ENCODE data around the gene FCN3. TPM values are rescaled to one million over a fixed set of nuclear protein-coding genes. Genes with fewer than 3 reads are reported as not detected.

The FCN3 gene
- total and polyA plus RNA-seq, 9 donors, result 0.35 to 7.6 (median 2.4) TPM

DNA sequence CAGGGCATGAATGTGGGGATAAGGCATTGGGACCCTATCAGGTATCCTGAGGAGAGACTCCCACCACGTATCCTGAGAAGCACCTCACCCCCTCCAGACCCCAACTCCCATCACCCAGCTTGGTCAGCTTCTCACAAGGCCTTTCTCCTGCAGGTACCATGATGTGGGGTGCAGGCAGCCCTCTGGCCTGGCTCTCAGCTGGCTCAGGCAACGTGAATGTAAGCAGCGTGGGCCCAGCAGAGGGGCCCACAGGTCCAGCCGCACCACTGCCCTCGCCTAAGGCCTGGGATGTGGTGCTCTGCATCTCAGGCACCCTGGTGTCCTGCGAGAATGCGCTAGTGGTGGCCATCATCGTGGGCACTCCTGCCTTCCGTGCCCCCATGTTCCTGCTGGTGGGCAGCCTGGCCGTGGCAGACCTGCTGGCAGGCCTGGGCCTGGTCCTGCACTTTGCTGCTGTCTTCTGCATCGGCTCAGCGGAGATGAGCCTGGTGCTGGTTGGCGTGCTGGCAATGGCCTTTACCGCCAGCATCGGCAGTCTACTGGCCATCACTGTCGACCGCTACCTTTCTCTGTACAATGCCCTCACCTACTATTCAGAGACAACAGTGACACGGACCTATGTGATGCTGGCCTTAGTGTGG lies 19.1 kb upstream of the FCN3 start:
- H3K27ac ChIP-seq, result peak overlapping the region in 1 of 2 donors; percentile 6
- H3K4me1 ChIP-seq (ENCODE audit: insufficient read depth), result peaks cover 11% of the 10 kb centered on the region

DNA sequence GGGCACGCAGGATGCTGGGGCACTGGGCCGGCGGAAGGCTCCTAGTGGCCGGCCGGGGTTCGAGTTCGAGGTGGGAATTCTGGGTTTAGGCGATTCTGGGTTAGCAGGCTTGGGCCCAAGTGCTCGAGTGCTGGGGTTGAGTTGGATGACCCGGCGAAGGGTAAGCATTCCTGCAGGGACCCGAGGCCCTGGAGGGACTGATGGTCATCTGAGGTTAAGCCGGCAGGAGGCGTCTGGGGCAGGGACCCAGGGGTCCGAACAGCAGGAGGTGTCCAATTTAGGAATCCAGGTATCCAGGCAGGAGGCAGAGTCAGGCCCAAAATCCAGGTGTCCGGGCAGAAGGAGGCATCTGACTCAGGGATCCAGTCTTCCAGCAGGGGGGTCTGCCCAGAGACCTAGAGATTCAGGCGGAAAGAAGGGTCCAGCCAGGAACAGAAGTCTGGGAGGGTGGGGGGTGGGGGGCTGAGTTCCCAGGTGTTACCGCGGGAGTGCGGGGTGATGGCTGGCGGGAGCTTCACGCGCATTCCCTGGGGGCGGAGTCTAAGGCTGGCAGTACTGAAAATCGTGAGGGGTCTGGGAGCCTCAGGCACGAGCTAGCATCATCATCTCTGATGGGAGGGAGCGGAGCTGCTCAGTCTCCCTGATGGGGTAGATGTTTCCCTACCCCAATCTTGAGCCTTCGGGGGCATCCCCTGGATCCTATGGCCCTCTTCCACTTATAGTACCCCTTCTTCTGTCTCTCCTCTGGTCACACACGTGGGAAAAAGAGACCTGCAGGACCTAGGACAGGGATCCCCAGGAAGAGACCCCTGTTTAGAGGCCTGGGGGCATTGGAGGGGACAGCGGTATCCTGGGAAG lies 18.4 kb upstream of the FCN3 start:
- no peak for DNase-seq
- intact Hi-C loops (cut with DNase I), result loop anchor here (5.0 to 10.0 kb wide), 5 partner anchors 36 to 288 kb away; no protein-coding TSS in a partner anchor
- peak overlapping the region; percentile 39 to 67 for H3K27ac ChIP-seq
- peaks cover 11% of the 10 kb centered on the region for H3K4me1 ChIP-seq (ENCODE audit: insufficient read depth)
- H3K36me3 ChIP-seq, result no peaks in the 10 kb centered on the region
- TF ChIP-seq POLR2A (IDR thresholded peaks at IDR 0.05), result no peak
- TF ChIP-seq, protein P1, sequence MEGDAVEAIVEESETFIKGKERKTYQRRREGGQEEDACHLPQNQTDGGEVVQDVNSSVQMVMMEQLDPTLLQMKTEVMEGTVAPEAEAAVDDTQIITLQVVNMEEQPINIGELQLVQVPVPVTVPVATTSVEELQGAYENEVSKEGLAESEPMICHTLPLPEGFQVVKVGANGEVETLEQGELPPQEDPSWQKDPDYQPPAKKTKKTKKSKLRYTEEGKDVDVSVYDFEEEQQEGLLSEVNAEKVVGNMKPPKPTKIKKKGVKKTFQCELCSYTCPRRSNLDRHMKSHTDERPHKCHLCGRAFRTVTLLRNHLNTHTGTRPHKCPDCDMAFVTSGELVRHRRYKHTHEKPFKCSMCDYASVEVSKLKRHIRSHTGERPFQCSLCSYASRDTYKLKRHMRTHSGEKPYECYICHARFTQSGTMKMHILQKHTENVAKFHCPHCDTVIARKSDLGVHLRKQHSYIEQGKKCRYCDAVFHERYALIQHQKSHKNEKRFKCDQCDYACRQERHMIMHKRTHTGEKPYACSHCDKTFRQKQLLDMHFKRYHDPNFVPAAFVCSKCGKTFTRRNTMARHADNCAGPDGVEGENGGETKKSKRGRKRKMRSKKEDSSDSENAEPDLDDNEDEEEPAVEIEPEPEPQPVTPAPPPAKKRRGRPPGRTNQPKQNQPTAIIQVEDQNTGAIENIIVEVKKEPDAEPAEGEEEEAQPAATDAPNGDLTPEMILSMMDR (IDR thresholded peaks at IDR 0.05), result no peak
- TF ChIP-seq EP300 (IDR thresholded peaks at IDR 0.05), result no peak
- H3K27me3 ChIP-seq, result no peaks in the 10 kb centered on the region
- H3K4me3 ChIP-seq, result peak overlapping the region; percentile 46
- no peaks in the 10 kb centered on the region for H3K9me3 ChIP-seq
- WGBS, 3 donors, result 36 to 49% (median 38%) methylated on average over 21 to 30 of the region's 30 CpGs

More for the DNA sequence above, 19.1 kb upstream of the FCN3 start:
- H3K9me3 ChIP-seq, result no peaks in the 10 kb centered on the region
- 93 to 94% (median 94%) methylated on average over 18 of the region's 18 CpGs for WGBS, 3 donors
- no peak overlapping the region for H3K4me3 ChIP-seq
- peak in 1 of 5 donors; percentile 35 for DNase-seq
- TF ChIP-seq EP300 (IDR thresholded peaks at IDR 0.05) (no peak), POLR2A (IDR thresholded peaks at IDR 0.05) (no peak)
- TF ChIP-seq, protein P1 (IDR thresholded peaks at IDR 0.05), result no peak
- no peaks in the 10 kb centered on the region for H3K27me3 ChIP-seq
- no peaks in the 10 kb centered on the region for H3K36me3 ChIP-seq
- intact Hi-C loops (cut with DNase I), result loop anchor here (2.0 to 10.0 kb wide), 6 partner anchors 36 to 289 kb away; no protein-coding TSS in a partner anchor

DNA sequence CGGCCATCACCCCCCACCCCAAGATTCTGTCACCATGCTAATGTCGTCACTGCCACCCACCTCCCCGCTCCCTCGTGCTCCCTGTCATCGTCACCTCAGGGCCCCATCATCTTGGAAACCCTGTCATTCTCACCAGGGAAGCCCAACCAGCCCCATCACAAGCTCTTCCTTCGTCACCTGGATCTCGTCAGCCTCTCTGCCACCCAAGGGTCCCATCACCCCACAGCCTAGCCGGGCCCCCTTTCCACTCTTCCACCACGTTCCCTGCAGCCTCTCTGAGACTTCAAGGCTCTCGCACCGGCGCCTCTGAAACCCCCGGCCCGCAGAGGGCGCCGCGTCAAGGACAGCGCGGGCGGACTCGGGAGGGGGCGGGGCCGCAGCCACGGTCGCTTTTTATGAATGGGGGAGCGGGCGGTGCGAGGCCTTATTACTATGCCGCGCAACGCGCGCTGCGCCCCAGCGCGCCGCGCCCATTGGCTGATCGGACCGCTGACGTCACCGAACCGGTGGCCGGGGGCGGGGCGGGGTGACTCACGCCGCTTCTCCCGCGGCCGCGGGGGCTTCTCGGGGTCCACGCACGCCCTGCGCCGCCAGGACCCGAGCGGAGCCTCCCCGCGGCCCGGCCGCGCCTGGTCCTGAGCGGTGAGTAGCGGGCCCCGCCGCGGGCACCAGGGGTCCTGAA lies 17.6 kb upstream of the FCN3 start, which contains the start of gene GPR3:
GPR3 (plus strand) TSS at position 527 of the 682 bp plus-strand sequence. CDS start 1,177 bp downstream, outside the sequence.
- WGBS, 3 donors, result 1 to 3% (median 2%) methylated on average over 33 to 69 of the region's 69 CpGs
- intact Hi-C loops (cut with DNase I), result loop anchor here (5.0 to 10.0 kb wide), 5 partner anchors 35 to 287 kb away; no protein-coding TSS in a partner anchor
- Histone ChIP-seq H3K36me3 (no peaks in the 10 kb centered on the region), H3K27me3 (no peaks in the 10 kb centered on the region), H3K4me3 (peak within 1 kb of the TSS; percentile 46), H3K4me1 (ENCODE audit: insufficient read depth) (peaks cover 11% of the 10 kb centered on the region), H3K9me3 (no peaks in the 10 kb centered on the region), H3K27ac (peak within 1 kb of the TSS; percentile 39 to 67)
- TF ChIP-seq, protein P1 (IDR thresholded peaks at IDR 0.05), result peak; percentile 37 to 68 (median 55)
- no peak for TF ChIP-seq EP300 (IDR thresholded peaks at IDR 0.05)
- no peak for TF ChIP-seq POLR2A (IDR thresholded peaks at IDR 0.05)
- peak; percentile 87 to 95 (median 91) for DNase-seq

Data from ovary (tissue), 9 donors.